ENCODE results near the gene CAPZB.

CAPZB gene

DNA sequence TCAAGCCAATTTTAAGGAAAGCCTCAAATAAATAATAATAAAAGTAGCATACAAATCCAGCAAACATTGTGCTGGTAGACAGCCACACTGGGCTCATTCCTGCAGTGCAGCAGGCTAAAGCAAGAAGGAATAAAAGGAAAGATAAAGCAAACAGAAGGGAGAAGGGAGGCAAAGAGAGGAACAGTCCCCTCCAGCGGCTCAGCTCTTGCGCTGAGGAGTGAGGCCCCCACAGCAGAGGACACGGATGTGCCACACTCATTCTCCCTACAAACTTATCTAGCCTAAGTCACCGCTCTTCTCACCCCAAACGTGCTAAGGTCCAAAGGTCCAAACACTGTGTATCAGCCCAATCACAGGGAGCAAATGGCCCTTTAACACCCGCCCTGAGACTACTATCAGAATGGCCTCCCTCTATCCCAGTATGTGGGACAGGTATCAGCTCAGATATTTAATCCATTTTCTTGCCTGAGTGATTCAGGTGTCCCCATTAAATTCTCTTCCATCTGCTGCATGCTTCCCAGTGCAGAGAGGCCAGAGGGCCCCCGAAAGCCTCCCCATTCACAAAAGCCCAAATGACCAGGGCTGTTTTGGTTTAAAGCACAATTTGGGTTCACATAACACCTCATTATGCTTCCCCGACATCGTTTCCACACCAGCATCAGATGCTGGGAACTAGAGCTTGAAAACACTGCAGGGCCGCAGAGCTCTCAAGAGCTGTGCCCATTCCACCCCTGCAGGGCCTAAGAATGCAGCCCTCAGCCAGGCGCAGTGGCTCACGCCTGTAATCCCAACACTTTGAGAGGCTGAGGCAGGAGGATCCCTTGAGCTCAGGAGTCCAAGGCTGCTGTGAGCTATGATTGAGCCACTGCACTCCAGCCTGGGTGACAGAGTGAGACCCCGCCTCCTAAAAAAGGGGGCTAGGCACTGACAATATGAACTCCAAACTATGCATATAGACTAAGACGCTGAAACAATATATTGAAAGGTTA, 17.8 kb downstream of the CAPZB start:
- DNase-seq: no peak

GRCh38 chr1:19466112-19466561, 19.2 kb downstream of the CAPZB start:
- DNase-seq: no peak

GRCh38 chr1:19465650-19466049, 19.7 kb downstream of the CAPZB start:
- no peak for DNase-seq

DNA sequence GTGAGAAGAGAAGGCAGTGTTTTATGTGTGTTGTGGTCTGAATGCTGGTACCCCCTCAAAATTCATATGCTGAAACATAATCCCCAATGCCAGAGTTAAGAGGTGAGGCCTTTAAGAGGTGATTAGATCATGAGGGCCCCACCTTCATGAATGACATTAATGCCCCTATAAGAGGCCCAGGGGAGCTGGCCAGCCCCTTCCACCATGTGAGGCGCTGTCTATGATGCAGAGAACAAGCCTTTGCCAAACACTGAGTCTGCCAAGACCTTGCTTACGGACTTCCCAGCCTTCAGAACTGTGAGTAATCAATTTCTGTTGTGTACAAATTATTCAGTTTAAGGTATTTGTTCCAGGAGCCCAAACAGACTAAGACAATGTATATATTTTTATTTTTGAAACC, 20.2 kb downstream of the CAPZB start:
- DNase-seq: no peak

DNA sequence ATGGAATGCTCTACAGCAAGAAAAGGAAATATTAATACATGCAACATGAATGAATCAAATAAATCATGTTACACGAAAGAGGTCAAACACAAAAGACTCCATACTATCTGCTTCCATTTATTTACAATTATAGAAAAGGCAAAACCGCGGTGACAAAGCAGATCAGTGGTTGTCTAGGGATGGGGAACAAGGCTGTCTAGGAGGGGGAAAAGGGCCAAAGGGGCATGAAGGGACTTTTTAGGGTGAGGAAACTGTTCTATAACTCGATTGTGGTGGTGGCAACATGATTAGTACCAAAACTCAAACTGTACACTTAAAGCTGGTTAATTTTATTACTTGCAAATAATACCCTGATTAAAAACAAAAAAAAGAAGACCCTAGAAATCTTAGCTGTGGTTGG, 20.6 kb downstream of the CAPZB start:
- DNase-seq: no peak

GRCh38 chr1:19463504-19463803, 21.9 kb downstream of the CAPZB start:
- DNase-seq: no peak

- no peak for DNase-seq
Observed at GRCh38 chr1:19462781-19463503, 22.4 kb downstream of the CAPZB start.

DNA sequence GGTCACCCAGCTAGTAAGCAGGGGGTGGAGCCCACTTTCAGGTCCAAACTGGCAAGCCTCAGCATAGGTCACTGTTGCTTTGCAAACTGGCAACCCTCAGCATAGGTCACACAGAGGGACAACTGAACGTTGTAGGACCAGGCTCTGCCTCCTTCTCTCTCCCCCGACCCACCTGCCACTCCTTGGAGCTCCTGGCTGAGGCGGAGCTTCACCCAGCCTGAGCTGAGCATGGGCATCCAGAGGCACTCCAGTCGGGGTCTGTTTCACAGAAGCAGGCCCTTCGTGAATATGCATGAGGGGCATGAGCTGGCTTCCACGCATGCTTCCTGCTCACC, 24.2 kb downstream of the CAPZB start:
- DNase-seq: no peak

GRCh38 chr1:19460535-19461219, 24.7 kb downstream of the CAPZB start:
- DNase-seq: no peak

DNA sequence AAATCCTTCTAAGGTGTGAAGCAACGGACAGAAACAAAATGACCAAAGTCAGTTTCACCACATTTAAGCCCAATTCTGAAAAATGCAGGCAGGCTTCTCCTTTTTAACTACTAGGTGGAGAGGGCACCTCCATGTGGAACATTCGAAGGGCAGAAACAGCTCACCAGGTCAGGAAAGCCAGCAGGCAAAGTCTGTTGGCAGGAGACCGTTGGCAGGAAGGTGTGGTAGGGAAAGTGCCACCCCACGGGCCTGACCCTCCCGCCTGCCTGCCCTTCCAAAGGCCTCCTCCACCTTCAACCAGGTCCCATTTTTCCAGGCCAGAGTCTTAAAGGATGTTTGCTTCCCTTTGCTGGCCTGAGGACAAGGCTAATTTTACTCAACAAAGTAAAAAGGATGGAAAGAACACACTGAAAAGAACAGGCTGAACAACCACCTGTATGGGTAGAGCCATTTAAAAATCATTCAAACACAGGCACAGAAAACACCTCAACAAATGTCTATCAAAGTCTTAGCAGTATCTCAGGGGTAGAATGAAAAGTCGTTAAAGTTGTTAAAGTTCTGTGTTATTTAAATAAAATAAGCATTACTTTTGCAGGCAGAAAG, 26.4 kb downstream of the CAPZB start:
- DNase-seq: no peak

DNA sequence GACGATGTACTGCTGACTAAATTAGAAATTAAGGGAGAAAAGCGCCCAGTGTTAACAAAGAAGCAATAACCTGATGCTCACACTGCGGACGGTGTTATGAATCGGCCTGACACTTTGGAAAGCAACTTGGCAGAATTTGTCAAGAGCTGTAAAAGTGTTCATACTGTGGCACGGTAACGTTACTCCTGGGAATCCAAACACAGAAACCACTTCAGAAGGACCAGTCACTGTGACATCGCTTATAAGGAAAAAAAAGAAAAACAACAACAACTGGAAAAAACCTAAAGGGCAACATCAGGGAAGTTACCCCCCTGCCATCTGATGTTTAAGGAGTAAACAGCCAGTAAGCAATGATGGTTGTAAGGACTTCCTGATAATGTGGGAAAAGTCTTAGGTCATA, 27.7 kb downstream of the CAPZB start:
- DNase-seq: no peak

- DNase-seq: no peak
Observed at GRCh38 chr1:19456968-19457441, 28.3 kb downstream of the CAPZB start.

GRCh38 chr1:19455353-19455752, 30.0 kb downstream of the CAPZB start:
- DNase-seq: no peak

- no peak for DNase-seq
Observed at GRCh38 chr1:19454265-19455146, 30.8 kb downstream of the CAPZB start.

DNA sequence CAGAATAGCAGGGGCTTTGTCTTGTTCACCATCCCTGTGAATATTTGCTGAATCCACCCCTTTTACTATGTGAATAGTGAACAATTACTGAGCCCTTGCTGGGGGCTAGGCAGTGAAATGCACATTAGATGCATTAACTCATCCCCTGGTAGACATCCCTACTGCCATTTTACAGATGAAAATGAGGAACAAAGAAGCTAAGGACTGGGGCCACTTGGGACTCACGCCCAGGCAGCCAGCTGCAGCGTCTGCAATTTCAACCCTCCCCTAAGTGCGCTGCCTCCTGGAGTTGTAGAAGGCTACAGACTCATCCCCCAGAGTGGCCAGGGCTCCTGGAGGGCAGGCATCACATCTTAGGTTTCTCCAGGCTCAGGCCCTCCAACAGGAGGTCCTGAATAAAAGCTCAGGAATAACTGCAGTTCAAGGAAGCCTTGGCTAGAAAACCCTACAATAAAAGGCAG, 31.6 kb downstream of the CAPZB start:
- DNase-seq: no peak

GRCh38 chr1:19452221-19452663, 33.1 kb downstream of the CAPZB start:
- DNase-seq: no peak

GRCh38 chr1:19450811-19451515, 34.4 kb downstream of the CAPZB start:
- no peak for DNase-seq

DNA sequence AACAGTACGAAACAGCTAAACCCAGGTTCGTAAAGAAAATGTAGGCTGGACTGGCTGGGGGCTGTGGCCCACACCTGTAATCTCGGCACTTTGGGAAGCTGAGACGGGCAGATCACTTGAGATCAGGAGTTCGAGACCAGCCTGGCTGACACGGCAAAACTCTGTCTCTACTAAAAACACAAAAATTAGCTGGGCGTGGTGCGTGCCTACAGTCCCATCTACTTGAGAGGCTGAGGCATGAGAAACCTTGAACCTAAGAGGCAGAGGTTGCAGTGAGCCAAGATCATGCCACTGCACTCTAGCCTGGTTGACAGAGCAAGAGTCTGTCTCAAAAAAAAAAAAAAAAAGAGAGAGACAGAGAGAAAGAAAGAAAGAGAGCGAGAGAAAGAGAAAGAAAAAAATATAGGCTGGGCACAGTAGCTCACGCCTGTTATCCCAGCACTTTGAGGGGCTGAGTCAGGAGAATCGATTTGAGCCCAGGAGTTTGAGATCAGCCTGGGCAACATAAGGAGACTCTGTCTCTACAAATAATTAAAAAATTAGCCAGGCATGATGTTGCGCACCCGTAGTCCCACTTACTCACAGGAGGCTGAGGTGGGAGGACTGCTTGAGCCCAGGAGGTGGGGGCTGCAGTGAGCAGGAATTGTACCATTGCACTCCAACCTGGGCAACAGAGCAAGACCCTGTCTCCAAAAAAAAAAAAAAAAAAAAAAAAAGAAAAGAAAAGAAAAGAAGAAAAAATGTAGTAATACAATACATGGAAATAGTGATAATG, 35.7 kb downstream of the CAPZB start:
- DNase-seq: no peak

DNA sequence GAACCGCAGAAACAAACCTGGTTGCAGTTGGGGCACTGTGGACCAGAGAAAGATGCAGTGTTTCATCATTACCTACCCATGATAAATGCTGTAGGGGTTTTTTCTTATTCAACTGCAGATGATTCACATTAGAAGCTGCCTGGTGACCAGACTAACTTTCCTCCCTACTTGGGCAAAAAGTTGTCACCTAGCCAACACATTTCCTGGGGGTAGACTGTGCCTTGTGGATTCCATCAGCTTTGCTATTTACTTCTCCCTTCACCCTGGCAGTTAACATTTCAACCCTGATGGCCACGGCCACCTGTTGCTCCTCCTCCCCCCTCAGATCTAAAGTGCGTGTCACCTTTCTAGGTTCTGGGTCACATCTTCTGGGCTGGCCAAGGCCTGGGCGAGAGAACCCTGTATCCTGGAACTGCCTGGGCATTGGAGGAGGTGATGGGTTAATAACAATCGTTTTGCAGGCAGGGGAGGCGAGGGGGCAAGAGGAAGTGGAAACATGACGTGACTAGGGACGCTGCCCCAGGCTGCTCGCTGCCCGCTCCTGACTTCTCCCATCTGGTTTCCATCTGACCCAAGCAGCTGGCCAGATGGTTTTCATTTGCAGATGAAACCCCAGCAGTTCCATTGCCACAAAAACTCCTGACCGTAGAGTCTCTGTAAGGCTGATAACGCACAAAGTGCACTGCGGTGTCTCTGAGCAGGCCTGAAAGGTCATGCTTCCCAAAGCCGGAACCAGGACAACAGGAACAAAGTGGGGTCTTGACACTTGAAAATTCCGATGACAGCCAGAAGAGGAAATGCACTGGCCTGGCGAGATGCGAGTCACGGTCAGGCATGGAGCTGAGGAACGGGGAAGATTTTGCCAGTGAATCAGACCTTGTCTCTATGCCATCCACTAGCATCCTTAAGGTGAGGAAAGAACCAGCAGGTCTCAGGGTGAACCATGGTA, 36.6 kb downstream of the CAPZB start:
- DNase-seq: peak; percentile 76

Measured in right forelimb (tissue), 1 donor.